Endodermal cell (in vitro differentiated cells): ENCODE measurements around the gene BRD3. TPM values are rescaled to one million over a fixed set of nuclear protein-coding genes. Genes with fewer than 3 reads are reported as not detected.
A peak's percentile ranks its signal among the peaks of the same experiment; 100 is the strongest.

ENCODE experiments used
- DNase-seq: peaks from one replicate; pipeline ENCODE4 v3.0.0-alpha.2; 2017
- H3K27ac ChIP-seq: 2 replicates; pipeline ENCODE4 v1.5.1; 2013; ENCODE audit warnings: mild to moderate bottlenecking, low read depth, low read length, moderate library complexity
- H3K27me3 ChIP-seq: 2 replicates; pipeline ENCODE4 v1.6.1; 2013; ENCODE audit warnings: mild to moderate bottlenecking, low read length, moderate library complexity; ENCODE audit not compliant: insufficient read depth, control insufficient read depth, poor library complexity, severe bottlenecking
- H3K36me3 ChIP-seq: 2 replicates; pipeline ENCODE4 v1.7.0; 2013; ENCODE audit warnings: mild to moderate bottlenecking, low read length, moderate library complexity; ENCODE audit not compliant: control insufficient read depth, insufficient read depth
- H3K4me1 ChIP-seq: one replicate; pipeline ENCODE4 v1.7.0; 2013; ENCODE audit warnings: low read length; ENCODE audit not compliant: control insufficient read depth, insufficient read depth
- H3K4me3 ChIP-seq: 2 replicates; pipeline ENCODE4 v1.5.1; 2013; ENCODE audit warnings: mild to moderate bottlenecking, low read length, moderate library complexity
- H3K9ac ChIP-seq: 2 replicates; pipeline ENCODE4 v1.6.1; 2013; ENCODE audit warnings: mild to moderate bottlenecking, low read length, moderate library complexity; ENCODE audit not compliant: poor library complexity, severe bottlenecking; ENCODE audit errors: extremely low read depth
- H3K9me3 ChIP-seq: 2 replicates; pipeline ENCODE4 v1.6.1; 2013; ENCODE audit warnings: mild to moderate bottlenecking, low read length, moderate library complexity; ENCODE audit not compliant: control insufficient read depth
- H3K27ac Mint-ChIP-seq: 2 replicates; pipeline ENCODE4 v1.8.0; 2020; ENCODE audit warnings: mixed read lengths
- H3K27me3 Mint-ChIP-seq: 2 replicates; pipeline ENCODE4 v1.8.0; 2021; ENCODE audit warnings: mild to moderate bottlenecking, mixed read lengths; ENCODE audit not compliant: insufficient read depth
- H3K36me3 Mint-ChIP-seq: 2 replicates; pipeline ENCODE4 v1.8.0; 2020; ENCODE audit warnings: low read depth, mixed read lengths
- H3K4me1 Mint-ChIP-seq: 2 replicates; pipeline ENCODE4 v1.8.0; 2020; ENCODE audit warnings: mixed read lengths
- H3K4me3 Mint-ChIP-seq: 2 replicates; pipeline ENCODE4 v1.8.0; 2020; ENCODE audit warnings: mild to moderate bottlenecking, moderate library complexity, mixed read lengths
- H3K9me3 Mint-ChIP-seq: 2 replicates; pipeline ENCODE4 v1.8.0; 2020; ENCODE audit warnings: mild to moderate bottlenecking, mixed read lengths
- CTCF ChIP-seq: fragments of 200-600 bp; sonication (generic); conservative IDR thresholded peaks from 2 replicates; pipeline ENCODE4 v1.5.0; 2021; ENCODE audit warnings: antibody characterized with exemption, mild to moderate bottlenecking
- WGBS, 2 experiments: methylation state at CpG; one replicate each; pipeline versions ENCODE4 v1.1.5 to v1.1.7; 2013; ENCODE audit warnings: missing lambda C conversion rate in 2 of 2, mixed read lengths in 1 of 2; ENCODE audit not compliant: insufficient coverage in 1 of 2, insufficient read length in 1 of 2; 5-methylcytosine and 5-hydroxymethylcytosine counted together
- total RNA-seq, 2 donors: library from RNA; stranded (reverse); fragmentation: NEBNext Ultra II Directional in 1 of 2; extraction: Animal tissue kit (Norgen Biotek cat#: 25700) in 1 of 2; gene quantifications; 2 replicates in 1 of 2; 3 replicates in 1 of 2; pipeline ENCODE4 v1.2.1, GENCODE V29; 2021

Gene BRD3
- total RNA-seq, 2 donors from 2014 or later: 92.3 to 103 TPM

DNA sequence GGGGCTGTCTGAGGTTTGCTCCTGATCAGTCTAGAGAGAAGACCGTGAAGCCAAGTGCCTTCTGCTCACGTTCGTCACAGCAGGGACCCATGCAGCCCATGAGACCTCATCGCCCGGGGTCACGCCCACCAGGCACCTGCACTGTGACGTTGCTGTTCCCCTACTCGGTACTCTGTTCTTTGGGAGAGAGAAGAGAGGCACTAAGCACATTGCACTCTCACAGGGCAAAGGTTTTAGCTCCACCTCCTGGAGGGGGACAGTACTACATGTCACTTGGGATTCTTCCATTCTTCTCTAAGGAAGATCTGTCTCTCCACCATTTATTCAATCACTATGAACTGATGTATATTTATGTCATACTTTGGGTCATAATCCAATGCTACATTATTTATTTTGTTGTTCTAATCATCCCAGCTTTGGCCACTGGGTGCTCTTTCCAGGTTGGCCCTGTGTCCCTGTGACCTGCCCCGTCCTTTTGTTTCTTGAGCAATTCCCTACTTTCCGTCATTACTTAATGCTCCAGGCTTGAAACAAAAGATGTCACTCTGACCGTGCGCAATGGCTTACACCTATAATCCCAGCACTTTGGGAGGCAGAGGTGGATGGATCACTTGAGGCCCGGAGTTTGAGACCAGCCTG, 31.4 kb upstream of the BRD3 start:
- Mint-ChIP-seq H3K4me1 (no peaks in the 10 kb centered on the region), H3K4me3 (no peak overlapping the region), H3K36me3 (no peaks in the 10 kb centered on the region), H3K9me3 (peaks cover 10% of the 10 kb centered on the region), H3K27ac (no peak overlapping the region), H3K27me3 (peaks cover 9% of the 10 kb centered on the region)
- H3K9ac ChIP-seq: no peak overlapping the region
- TF ChIP-seq CTCF: peak; percentile 87
- H3K36me3 ChIP-seq: no peaks in the 10 kb centered on the region
- no peaks in the 10 kb centered on the region for H3K27me3 ChIP-seq
- peak; percentile 84 for DNase-seq
- H3K4me1 ChIP-seq: no peaks in the 10 kb centered on the region
- 63 to 71% methylated on average over 7 to 13 of the region's 13 CpGs for WGBS, 2 experiments
- peaks cover 4% of the 10 kb centered on the region for H3K9me3 ChIP-seq
- H3K27ac ChIP-seq: no peak overlapping the region
- H3K4me3 ChIP-seq: no peak overlapping the region

GRCh38 chr9:134089972-134090371, 22.1 kb upstream of the BRD3 start:
- H3K36me3 ChIP-seq: no peaks in the 10 kb centered on the region
- H3K27ac Mint-ChIP-seq: no peak overlapping the region
- no peaks in the 10 kb centered on the region for H3K4me1 Mint-ChIP-seq
- H3K9me3 ChIP-seq: peaks cover 10% of the 10 kb centered on the region
- no peaks in the 10 kb centered on the region for H3K4me1 ChIP-seq
- H3K9me3 Mint-ChIP-seq: peaks cover 10% of the 10 kb centered on the region
- H3K27me3 ChIP-seq: no peaks in the 10 kb centered on the region
- no peak for DNase-seq
- H3K36me3 Mint-ChIP-seq: no peaks in the 10 kb centered on the region
- TF ChIP-seq CTCF: no peak
- no peak overlapping the region for H3K4me3 ChIP-seq
- H3K9ac ChIP-seq: no peak overlapping the region
- H3K27me3 Mint-ChIP-seq: no peaks in the 10 kb centered on the region
- no peak overlapping the region for H3K4me3 Mint-ChIP-seq
- WGBS, 2 experiments: 89 to 90% methylated on average over 2 to 4 of the region's 4 CpGs
- H3K27ac ChIP-seq: no peak overlapping the region

- H3K27me3 ChIP-seq: peaks cover 6% of the 10 kb centered on the region
- H3K9me3 ChIP-seq: peaks cover 11% of the 10 kb centered on the region
- H3K9me3 Mint-ChIP-seq: peaks cover 16% of the 10 kb centered on the region
- TF ChIP-seq CTCF: no peak
- no peaks in the 10 kb centered on the region for H3K4me1 ChIP-seq
- no peaks in the 10 kb centered on the region for H3K36me3 Mint-ChIP-seq
- no peak overlapping the region for H3K9ac ChIP-seq
- no peak overlapping the region for H3K27ac ChIP-seq
- no peaks in the 10 kb centered on the region for H3K4me1 Mint-ChIP-seq
- DNase-seq: no peak
- 91 to 92% methylated on average over 9 to 14 of the region's 14 CpGs for WGBS, 2 experiments
- no peak overlapping the region for H3K4me3 Mint-ChIP-seq
- H3K36me3 ChIP-seq: no peaks in the 10 kb centered on the region
- no peak overlapping the region for H3K4me3 ChIP-seq
- H3K27me3 Mint-ChIP-seq: peaks cover 7% of the 10 kb centered on the region
- no peak overlapping the region for H3K27ac Mint-ChIP-seq
These were observed 20.4 kb upstream of the BRD3 start for GRCh38 chr9:134088063-134088725.
